ENCODE measurements around the gene TLN1. TPM values are rescaled to one million over a fixed set of nuclear protein-coding genes. Genes with fewer than 3 reads are reported as not detected.

The TLN1 gene
- total RNA-seq, 4 donors from 2014 or later: 888 to 1,583 (median 1,047) TPM

DNA sequence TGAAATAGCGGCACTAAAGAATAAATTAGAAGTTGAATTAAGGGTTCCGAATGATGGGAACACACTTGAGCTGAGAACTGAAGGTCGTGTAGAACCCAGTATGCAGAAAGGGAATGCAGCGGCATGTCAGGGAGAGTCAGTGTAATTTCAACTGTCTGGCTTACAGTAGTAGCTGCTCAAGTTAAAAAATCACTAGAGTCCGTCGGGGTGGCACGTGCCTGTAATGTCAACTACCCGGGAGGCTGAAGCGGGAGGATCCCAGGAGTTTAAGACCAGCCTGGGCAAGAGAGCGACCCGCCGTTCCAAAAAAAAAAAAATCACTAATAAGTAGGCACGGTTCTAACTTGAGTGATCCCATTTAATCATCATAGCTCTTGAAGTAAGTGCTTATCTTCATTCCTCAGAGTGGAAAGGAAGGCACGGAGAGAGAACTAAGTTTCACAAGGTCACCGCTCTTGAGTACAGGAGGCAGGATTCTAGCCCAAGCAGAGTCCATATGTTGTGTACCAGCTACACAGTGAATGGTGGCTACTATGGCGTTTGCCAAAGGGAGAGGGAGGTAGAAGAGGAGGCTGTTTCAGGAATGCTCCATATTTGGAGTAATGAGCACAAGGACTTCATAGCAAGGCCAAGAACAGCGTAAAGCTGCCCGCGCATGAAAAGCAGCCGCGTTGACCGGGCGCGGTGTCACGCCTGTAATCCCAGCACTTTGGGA is 75.0 kb downstream of the TLN1 start:
- WGBS, 2 donors (ENCODE audit: low coverage in 1 of 2): 18 to 20% methylated on average over 12 to 24 of the region's 25 CpGs
- TF ChIP-seq POLR2AphosphoS5 (IDR thresholded peaks at IDR 0.05) (no peak), POLR2A (IDR thresholded peaks at IDR 0.05) (no peak), EP300 (IDR thresholded peaks at IDR 0.05) (no peak)
- TF ChIP-seq, protein P1, sequence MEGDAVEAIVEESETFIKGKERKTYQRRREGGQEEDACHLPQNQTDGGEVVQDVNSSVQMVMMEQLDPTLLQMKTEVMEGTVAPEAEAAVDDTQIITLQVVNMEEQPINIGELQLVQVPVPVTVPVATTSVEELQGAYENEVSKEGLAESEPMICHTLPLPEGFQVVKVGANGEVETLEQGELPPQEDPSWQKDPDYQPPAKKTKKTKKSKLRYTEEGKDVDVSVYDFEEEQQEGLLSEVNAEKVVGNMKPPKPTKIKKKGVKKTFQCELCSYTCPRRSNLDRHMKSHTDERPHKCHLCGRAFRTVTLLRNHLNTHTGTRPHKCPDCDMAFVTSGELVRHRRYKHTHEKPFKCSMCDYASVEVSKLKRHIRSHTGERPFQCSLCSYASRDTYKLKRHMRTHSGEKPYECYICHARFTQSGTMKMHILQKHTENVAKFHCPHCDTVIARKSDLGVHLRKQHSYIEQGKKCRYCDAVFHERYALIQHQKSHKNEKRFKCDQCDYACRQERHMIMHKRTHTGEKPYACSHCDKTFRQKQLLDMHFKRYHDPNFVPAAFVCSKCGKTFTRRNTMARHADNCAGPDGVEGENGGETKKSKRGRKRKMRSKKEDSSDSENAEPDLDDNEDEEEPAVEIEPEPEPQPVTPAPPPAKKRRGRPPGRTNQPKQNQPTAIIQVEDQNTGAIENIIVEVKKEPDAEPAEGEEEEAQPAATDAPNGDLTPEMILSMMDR (IDR thresholded peaks at IDR 0.05): no peak
- H3K4me3 ChIP-seq: peak overlapping the region; percentile 1 to 97

DNA sequence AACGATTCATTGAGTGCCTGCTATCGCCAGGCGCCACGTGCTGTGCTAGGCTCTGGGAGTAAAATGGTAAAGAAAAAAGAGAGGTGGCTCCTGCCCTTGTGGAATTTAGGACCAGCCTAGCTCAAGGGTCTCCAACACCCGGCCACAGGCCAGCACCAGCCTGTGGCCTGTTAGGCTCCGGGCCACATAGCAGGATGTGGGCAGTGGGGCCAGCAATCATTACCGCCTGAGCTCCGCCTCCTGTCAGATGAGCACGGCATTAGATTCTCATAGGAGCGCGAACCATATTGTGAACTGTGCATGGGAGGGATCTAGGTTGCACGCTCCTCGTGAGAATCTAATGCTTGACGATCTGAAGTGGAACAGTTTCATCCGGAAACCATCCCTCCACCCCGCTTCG is 75.6 kb downstream of the TLN1 start:
- no peak overlapping the region for H3K4me3 ChIP-seq

More for the DNA sequence above, 75.0 kb downstream of the TLN1 start:
- Histone ChIP-seq H3K27ac (peak overlapping the region; percentile 94 to 100 (median 100)), H3K4me1 (peaks cover 0 to 45% (median 7%) of the 10 kb centered on the region in 3 donors), H3K27me3 (no peaks in the 10 kb centered on the region), H3K9me3 (no peaks in the 10 kb centered on the region), H3K36me3 (peaks cover 0 to 11% of the 10 kb centered on the region in 2 donors)
- peak; percentile 19 for ATAC-seq

DNA sequence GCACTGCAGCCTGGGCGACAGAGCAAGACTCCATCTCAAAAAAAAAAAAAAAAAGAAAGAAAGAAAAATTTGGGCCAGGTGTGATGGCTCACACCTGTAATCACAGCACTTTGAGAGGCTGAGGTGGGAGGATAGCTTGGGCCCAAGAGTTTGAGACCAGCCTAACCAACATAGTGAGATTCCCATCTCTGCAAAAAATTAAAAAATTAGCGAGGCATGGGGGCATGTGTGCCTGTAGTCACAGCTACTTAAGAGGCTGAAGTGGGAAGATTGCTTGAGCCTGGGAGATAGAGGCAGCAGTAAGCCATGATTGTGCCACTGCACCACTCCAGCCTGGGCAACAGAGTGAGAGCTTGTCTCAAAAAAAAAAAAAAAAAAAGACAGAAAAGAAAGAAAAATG is 78.4 kb downstream of the TLN1 start:
- Histone ChIP-seq H3K36me3 (no peaks in the 10 kb centered on the region), H3K4me1 (peaks cover 0 to 25% (median 0%) of the 10 kb centered on the region in 3 donors), H3K9me3 (no peaks in the 10 kb centered on the region), H3K27ac (no peak overlapping the region), H3K4me3 (no peak overlapping the region), H3K27me3 (no peaks in the 10 kb centered on the region)
- ATAC-seq: no peak
- TF ChIP-seq EP300 (IDR thresholded peaks at IDR 0.05) (no peak), POLR2A (IDR thresholded peaks at IDR 0.05) (no peak), POLR2AphosphoS5 (IDR thresholded peaks at IDR 0.05) (no peak)
- TF ChIP-seq, protein P1 (IDR thresholded peaks at IDR 0.05): no peak
- WGBS, 2 donors (ENCODE audit: low coverage in 1 of 2): 80 to 83% methylated on average over 1 to 2 of the region's 2 CpGs

More for the DNA sequence above, 75.6 kb downstream of the TLN1 start:
- H3K36me3 ChIP-seq: peaks cover 0 to 11% of the 10 kb centered on the region in 2 donors
- peaks cover 0 to 39% (median under 1%) of the 10 kb centered on the region in 3 donors for H3K4me1 ChIP-seq
- no peaks in the 10 kb centered on the region for H3K27me3 ChIP-seq
- TF ChIP-seq POLR2A (IDR thresholded peaks at IDR 0.05): no peak
- TF ChIP-seq, protein P1 (IDR thresholded peaks at IDR 0.05): no peak
- TF ChIP-seq POLR2AphosphoS5 (IDR thresholded peaks at IDR 0.05): no peak
- no peak for TF ChIP-seq EP300 (IDR thresholded peaks at IDR 0.05)
- no peaks in the 10 kb centered on the region for H3K9me3 ChIP-seq
- WGBS, 2 donors (ENCODE audit: low coverage in 1 of 2): 80% methylated on average over 8 of the region's 17 CpGs; no CpG with 5 or more reads in 1 of the 2 donors
- no peak for ATAC-seq
- peak overlapping the region; percentile 94 to 100 (median 100) for H3K27ac ChIP-seq

DNA sequence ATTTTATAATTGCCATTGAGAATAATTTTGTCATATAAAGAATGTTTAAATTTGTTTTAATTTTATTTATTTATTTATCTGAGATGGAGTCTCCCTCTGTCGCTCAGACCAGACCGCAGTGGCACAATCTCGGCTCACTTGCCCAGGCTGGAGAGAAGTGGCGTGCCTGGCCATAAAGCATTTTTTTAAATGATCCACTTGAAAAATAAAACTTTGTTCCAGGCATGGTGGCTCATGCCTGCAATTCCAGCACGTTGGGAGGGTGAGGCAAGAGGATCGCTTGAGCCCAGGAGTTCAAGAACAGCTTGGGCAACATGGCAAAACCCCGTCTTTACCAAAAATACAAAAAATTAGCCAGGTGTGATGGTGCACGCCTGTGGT is 79.2 kb downstream of the TLN1 start:
- no peak overlapping the region for H3K27ac ChIP-seq
- H3K4me3 ChIP-seq: no peak overlapping the region
- ATAC-seq: no peak
- WGBS, 2 donors (ENCODE audit: low coverage in 1 of 2): 92 to 95% methylated on average over 6 to 8 of the region's 8 CpGs
- TF ChIP-seq, protein P1 (IDR thresholded peaks at IDR 0.05): no peak
- TF ChIP-seq POLR2A (IDR thresholded peaks at IDR 0.05) (no peak), POLR2AphosphoS5 (IDR thresholded peaks at IDR 0.05) (no peak), EP300 (IDR thresholded peaks at IDR 0.05) (no peak)
- H3K4me1 ChIP-seq: peaks cover 0 to 28% (median 0%) of the 10 kb centered on the region in 3 donors
- no peaks in the 10 kb centered on the region for H3K9me3 ChIP-seq
- no peaks in the 10 kb centered on the region for H3K36me3 ChIP-seq
- no peaks in the 10 kb centered on the region for H3K27me3 ChIP-seq

Measured in gastroesophageal sphincter (tissue), 4 donors.